Panc1 (cell line): ENCODE data around the gene HBP1. TPM values are rescaled to one million over a fixed set of nuclear protein-coding genes. Genes with fewer than 3 reads are reported as not detected.

ENCODE experiments used
- ATAC-seq: fragments of 200-7000 bp; cut with Tn5 transposase; 2 replicates; pipeline ENCODE4 v1.9.1; 2020; ENCODE audit warnings: mild to moderate bottlenecking, moderate library complexity
- BruUV-seq: library from RNA; stranded (reverse); fragments of 400-500 nt; replicated peaks from 2 replicates; lab custom pipeline; 2021; lab: Mats Ljungman, UMichigan
- CTCF ChIA-PET: fragments of 300-600 bp; sonication (Branson Sonifier 250); formaldehyde crosslinking; loops from one replicate; lab custom pipeline; 2022; ENCODE audit warnings: antibody characterized with exemption; lab: Charles Lee
- POLR2A ChIA-PET: fragments of 300-600 bp; sonication (Branson Sonifier 250); formaldehyde crosslinking; loops from one replicate; lab custom pipeline; 2022; ENCODE audit warnings: antibody characterized with exemption; lab: Charles Lee
- DNase-seq: peaks from one replicate; pipeline ENCODE4 v3.0.0-alpha.2; 2010; ENCODE audit warnings: low read depth, low spot score
- H3K27ac ChIP-seq: 2 replicates; pipeline ENCODE4 v1.5.1; 2011; ENCODE audit warnings: mild to moderate bottlenecking, low read length, inconsistent platforms
- H3K27me3 ChIP-seq: fragments of 200-500 bp; sonication (Bioruptor generic); 2 replicates; pipeline ENCODE4 v1.6.0; 2014; ENCODE audit warnings: low read length, inconsistent platforms; ENCODE audit not compliant: control insufficient read depth, insufficient read depth
- H3K36me3 ChIP-seq: fragments of 200-500 bp; sonication (Bioruptor generic); 2 replicates; pipeline ENCODE4 v1.5.1; 2014; ENCODE audit warnings: inconsistent platforms, mild to moderate bottlenecking, low read length, moderate library complexity; ENCODE audit not compliant: control insufficient read depth, insufficient read depth
- H3K4me1 ChIP-seq: 2 replicates; pipeline ENCODE4 v1.5.1; 2011; ENCODE audit warnings: inconsistent platforms, mild to moderate bottlenecking, low read length, moderate library complexity; ENCODE audit not compliant: control insufficient read depth, insufficient read depth
- H3K4me3 ChIP-seq, 2 experiments: 2 replicates each; pipeline ENCODE4 v1.5.1; 2011 to 2012; ENCODE audit warnings: low read depth in 2 of 2, low read length in 2 of 2, mild to moderate bottlenecking in 2 of 2, inconsistent platforms in 1 of 2, moderate library complexity in 1 of 2
- H3K9me3 ChIP-seq: fragments of 200-500 bp; sonication (Bioruptor generic); 2 replicates; pipeline ENCODE4 v1.5.1; 2014; ENCODE audit warnings: low read depth, mild to moderate bottlenecking, inconsistent platforms, low read length, moderate library complexity; ENCODE audit not compliant: control insufficient read depth, insufficient read depth
- CTCF ChIP-seq: fragments of 450-650 bp; IDR thresholded peaks from 2 replicates; pipeline ENCODE4 v1.5.1; 2017; ENCODE audit warnings: mild to moderate bottlenecking
- POLR2AphosphoS5 ChIP-seq: IDR thresholded peaks from 2 replicates; pipeline ENCODE4 v1.6.1; 2012; ENCODE audit warnings: mild to moderate bottlenecking, low read depth, low read length, moderate library complexity
- SIN3A ChIP-seq: IDR thresholded peaks from 2 replicates; pipeline ENCODE4 v1.6.1; 2012; ENCODE audit warnings: low read depth, mild to moderate bottlenecking, low read length, moderate library complexity, borderline replicate concordance; ENCODE audit not compliant: insufficient read depth
- TCF7L2 ChIP-seq: IDR thresholded peaks from 2 replicates; pipeline ENCODE4 v1.6.1; 2011; ENCODE audit warnings: mild to moderate bottlenecking, low read depth, low read length, inconsistent platforms
- in situ Hi-C: cut with HindIII; loops from 2 replicates; pipeline ENCODE4 v1.10.0; 2016; ENCODE audit warnings: low sequenced_read_pairs, low pct_unique_long_range_greater_than_20kb
- intact Hi-C: fragments of 100-400 bp; cut with micrococcal nuclease; formaldehyde crosslinking; loops from one replicate; pipeline ENCODE4 v1.10.0; 2022; ENCODE audit not compliant: unreplicated experiment
- total RNA-seq: library from RNA; stranded (reverse); gene quantifications from one replicate; pipeline ENCODE4 v1.2.1, GENCODE V29; 2021; ENCODE audit not compliant: unreplicated experiment
- TF ChIP-seq, protein P1 (sequence below), 2 experiments: IDR thresholded peaks; 2 replicates each; pipeline ENCODE4 v1.6.1; 2011 to 2012; ENCODE audit warnings: low read depth in 2 of 2, control low read depth in 1 of 2, low read length in 1 of 2, mild to moderate bottlenecking in 1 of 2, moderate library complexity in 1 of 2; ENCODE audit not compliant: insufficient read depth in 1 of 2

HBP1 gene
- total RNA-seq, 1 experiment from 2014 or later = 28.1 TPM

- no peaks in the 10 kb centered on the region for H3K4me1 ChIP-seq
- ChIA-PET POLR2A (no interaction called here), CTCF (no interaction called here)
- in situ Hi-C loops (no loop called here), intact Hi-C loops (no loop called here)
- TF ChIP-seq, protein P1, sequence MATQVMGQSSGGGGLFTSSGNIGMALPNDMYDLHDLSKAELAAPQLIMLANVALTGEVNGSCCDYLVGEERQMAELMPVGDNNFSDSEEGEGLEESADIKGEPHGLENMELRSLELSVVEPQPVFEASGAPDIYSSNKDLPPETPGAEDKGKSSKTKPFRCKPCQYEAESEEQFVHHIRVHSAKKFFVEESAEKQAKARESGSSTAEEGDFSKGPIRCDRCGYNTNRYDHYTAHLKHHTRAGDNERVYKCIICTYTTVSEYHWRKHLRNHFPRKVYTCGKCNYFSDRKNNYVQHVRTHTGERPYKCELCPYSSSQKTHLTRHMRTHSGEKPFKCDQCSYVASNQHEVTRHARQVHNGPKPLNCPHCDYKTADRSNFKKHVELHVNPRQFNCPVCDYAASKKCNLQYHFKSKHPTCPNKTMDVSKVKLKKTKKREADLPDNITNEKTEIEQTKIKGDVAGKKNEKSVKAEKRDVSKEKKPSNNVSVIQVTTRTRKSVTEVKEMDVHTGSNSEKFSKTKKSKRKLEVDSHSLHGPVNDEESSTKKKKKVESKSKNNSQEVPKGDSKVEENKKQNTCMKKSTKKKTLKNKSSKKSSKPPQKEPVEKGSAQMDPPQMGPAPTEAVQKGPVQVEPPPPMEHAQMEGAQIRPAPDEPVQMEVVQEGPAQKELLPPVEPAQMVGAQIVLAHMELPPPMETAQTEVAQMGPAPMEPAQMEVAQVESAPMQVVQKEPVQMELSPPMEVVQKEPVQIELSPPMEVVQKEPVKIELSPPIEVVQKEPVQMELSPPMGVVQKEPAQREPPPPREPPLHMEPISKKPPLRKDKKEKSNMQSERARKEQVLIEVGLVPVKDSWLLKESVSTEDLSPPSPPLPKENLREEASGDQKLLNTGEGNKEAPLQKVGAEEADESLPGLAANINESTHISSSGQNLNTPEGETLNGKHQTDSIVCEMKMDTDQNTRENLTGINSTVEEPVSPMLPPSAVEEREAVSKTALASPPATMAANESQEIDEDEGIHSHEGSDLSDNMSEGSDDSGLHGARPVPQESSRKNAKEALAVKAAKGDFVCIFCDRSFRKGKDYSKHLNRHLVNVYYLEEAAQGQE (IDR thresholded peaks at IDR 0.05; ENCODE audit: insufficient read depth in 1 of 2, low read depth in 2 of 2, low read length in 1 of 2) = no peak
- TF ChIP-seq TCF7L2 (no peak), SIN3A (no peak), POLR2AphosphoS5 (no peak), CTCF (no peak)
- DNase-seq (no peak), ATAC-seq (no peak)
- H3K36me3 ChIP-seq = no peaks in the 10 kb centered on the region
- H3K9me3 ChIP-seq = no peaks in the 10 kb centered on the region
- H3K4me3 ChIP-seq = no peak overlapping the region
- H3K27me3 ChIP-seq = peaks cover 11% of the 10 kb centered on the region; the same call in 1 of the 2 replicates
- BruUV-seq = no TSS peak
- H3K27ac ChIP-seq = no peak overlapping the region
These were observed 10.8 kb upstream of the HBP1 start for GRCh38 chr7:107158028-107158427.

- in situ Hi-C loops = no loop called here
- no TSS peak for BruUV-seq
- intact Hi-C loops = no loop called here
- Histone ChIP-seq H3K4me1 (no peaks in the 10 kb centered on the region), H3K4me3 (no peak overlapping the region), H3K27ac (no peak overlapping the region), H3K36me3 (no peaks in the 10 kb centered on the region), H3K9me3 (no peaks in the 10 kb centered on the region), H3K27me3 (peaks cover 16% of the 10 kb centered on the region; the same call in 1 of the 2 replicates)
- TF ChIP-seq CTCF (no peak), SIN3A (no peak), TCF7L2 (no peak), POLR2AphosphoS5 (no peak)
- TF ChIP-seq, protein P1 (IDR thresholded peaks at IDR 0.05; ENCODE audit: insufficient read depth in 1 of 2, low read depth in 2 of 2, low read length in 1 of 2) = no peak
- CTCF ChIA-PET = no interaction called here
- DNase-seq = no peak
- no peak for ATAC-seq
- POLR2A ChIA-PET = no interaction called here
These were observed 8.4 kb upstream of the HBP1 start for GRCh38 chr7:107160389-107160788.
